GM06990 (cell line): ENCODE results near the gene TEX38.
"Not testable (repeated sequence)": the region's sequence is repeated elsewhere in the genome, so short reads cannot be mapped to it uniquely, and the experiment has no call there.

ENCODE experiments used
- DNase-seq: peaks from one replicate; pipeline ENCODE4 v3.0.0-alpha.2; 2011; ENCODE audit not compliant: insufficient read length; ENCODE audit errors: extremely low read depth
- H3K27me3 ChIP-seq: replicated peaks from 2 replicates; pipeline ENCODE4 v1.6.0; 2011; ENCODE audit warnings: low read length; ENCODE audit not compliant: control insufficient read depth, insufficient read depth
- H3K36me3 ChIP-seq: 2 replicates; pipeline ENCODE4 v1.5.1; 2011; ENCODE audit warnings: low read length; ENCODE audit not compliant: control insufficient read depth, insufficient read depth
- H3K4me3 ChIP-seq: replicated peaks from 2 replicates; pipeline ENCODE4 v1.5.1; 2011; ENCODE audit warnings: low read depth, mild to moderate bottlenecking, control low read depth, low read length
- CTCF ChIP-seq: IDR thresholded peaks from 2 replicates; pipeline ENCODE4 v1.5.1; 2011; ENCODE audit warnings: low read length, control low read depth, mild to moderate bottlenecking, inconsistent platforms; ENCODE audit not compliant: insufficient read depth, poor library complexity, severe bottlenecking

Gene TEX38

GRCh38 chr1:46689897-46690296, 18.2 kb downstream of the TEX38 start:
- no peak for TF ChIP-seq CTCF
- Histone ChIP-seq H3K4me3 (no peak overlapping the region), H3K27me3 (no peaks in the 10 kb centered on the region), H3K36me3 (peaks cover 22% of the 10 kb centered on the region)
- DNase-seq = no peak

- Histone ChIP-seq H3K27me3 (no peaks in the 10 kb centered on the region), H3K36me3 (peaks cover 27% of the 10 kb centered on the region), H3K4me3 (no peak overlapping the region)
- no peak for DNase-seq
- no peak for TF ChIP-seq CTCF
Measured at GRCh38 chr1:46690931-46691421, 19.3 kb downstream of the TEX38 start.

- H3K27me3 ChIP-seq = no peaks in the 10 kb centered on the region
- H3K4me3 ChIP-seq = no peak overlapping the region
- peaks cover 23% of the 10 kb centered on the region for H3K36me3 ChIP-seq
- no peak for TF ChIP-seq CTCF
- no peak for DNase-seq
Measured at GRCh38 chr1:46691997-46692790, 20.5 kb downstream of the TEX38 start.

GRCh38 chr1:46692811-46693770, 21.4 kb downstream of the TEX38 start:
- no peak for TF ChIP-seq CTCF
- no peak overlapping the region for H3K4me3 ChIP-seq
- no peak for DNase-seq
- H3K27me3 ChIP-seq = no peaks in the 10 kb centered on the region
- peaks cover 22% of the 10 kb centered on the region for H3K36me3 ChIP-seq

- peaks cover 14% of the 10 kb centered on the region for H3K36me3 ChIP-seq
- not testable (repeated sequence) for H3K4me3 ChIP-seq, DNase-seq, H3K27me3 ChIP-seq
Measured at GRCh38 chr1:46694676-46695075, 23.0 kb downstream of the TEX38 start.

- no peak for DNase-seq
- TF ChIP-seq CTCF = no peak
- Histone ChIP-seq H3K27me3 (no peaks in the 10 kb centered on the region), H3K36me3 (peaks cover 10% of the 10 kb centered on the region), H3K4me3 (no peak overlapping the region)
Measured at GRCh38 chr1:46697053-46697452, 25.4 kb downstream of the TEX38 start.
